ENCODE results near the gene ABHD12B. TPM values are rescaled to one million over a fixed set of nuclear protein-coding genes. Genes with fewer than 3 reads are reported as not detected.

Gene ABHD12B
- total and polyA plus RNA-seq, 2 of the 13 experiments (the other 11 are each of a cell fraction or from before 2014, with no cell fraction given), result not detected

DNA sequence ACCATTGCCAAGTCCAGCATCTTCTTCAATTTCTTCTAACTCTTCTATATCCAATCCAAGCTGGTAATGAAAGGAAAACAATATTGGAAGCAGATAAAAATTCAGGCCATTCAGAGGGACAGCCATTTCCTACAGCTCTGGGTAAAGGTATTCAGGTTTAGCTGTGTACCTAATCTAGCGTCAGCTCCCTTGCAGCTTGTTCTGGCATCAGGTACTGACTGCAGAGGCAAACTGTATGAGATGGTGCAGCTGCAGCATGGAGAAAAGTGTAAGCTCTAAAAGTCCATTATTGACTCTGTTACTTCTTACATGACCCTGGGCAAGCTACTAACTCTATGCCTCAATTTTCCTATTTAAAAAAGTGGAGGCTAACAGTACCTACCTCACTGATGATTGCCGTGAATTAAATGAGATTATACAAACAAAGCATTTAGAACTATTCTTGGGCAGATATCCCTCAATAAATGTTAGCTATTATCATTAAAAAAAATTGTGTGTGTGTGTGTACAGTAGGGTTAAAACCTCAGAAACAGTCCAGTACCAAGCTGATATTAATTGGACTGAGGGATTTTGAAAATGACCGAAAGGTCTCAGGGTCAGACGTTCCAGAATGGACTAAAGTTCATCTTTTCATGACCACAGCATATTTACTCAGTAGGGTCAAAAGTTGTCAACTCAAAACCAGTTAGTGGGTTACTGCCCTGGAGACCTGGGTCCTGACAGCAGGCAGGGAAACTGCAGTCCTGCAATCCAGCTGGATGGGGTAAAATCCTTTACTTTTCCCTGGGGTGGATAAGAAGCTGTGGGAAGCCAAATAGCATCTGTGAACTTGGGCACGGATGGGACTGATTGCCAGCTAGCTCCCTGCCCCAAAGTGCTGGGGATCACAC, 63.5 kb downstream of the ABHD12B start (continued):
- TF ChIP-seq ZNF362 (CRISPR knock-in tag; IDR thresholded peaks at IDR 0.05; ENCODE audit: borderline replicate concordance), result peak; percentile 44; the same call in 1 of the 2 replicates
- TF ChIP-seq ZNF24 (IDR thresholded peaks at IDR 0.05), result no peak
- TF ChIP-seq HDAC1 (CRISPR knock-in tag; IDR thresholded peaks at IDR 0.05), result peak; percentile 75
- TF ChIP-seq MAX (IDR thresholded peaks at IDR 0.05), result 0 out of 2 replicates have a peak, but pooled peaks have one; percentile 31
- TF ChIP-seq PRMT3 (CRISPR knock-in tag; IDR thresholded peaks at IDR 0.05; ENCODE audit: borderline replicate concordance, low read depth), result no peak
- no peak for TF ChIP-seq DMAP1 (CRISPR knock-in tag; IDR thresholded peaks at IDR 0.05)
- TF ChIP-seq, protein P1, sequence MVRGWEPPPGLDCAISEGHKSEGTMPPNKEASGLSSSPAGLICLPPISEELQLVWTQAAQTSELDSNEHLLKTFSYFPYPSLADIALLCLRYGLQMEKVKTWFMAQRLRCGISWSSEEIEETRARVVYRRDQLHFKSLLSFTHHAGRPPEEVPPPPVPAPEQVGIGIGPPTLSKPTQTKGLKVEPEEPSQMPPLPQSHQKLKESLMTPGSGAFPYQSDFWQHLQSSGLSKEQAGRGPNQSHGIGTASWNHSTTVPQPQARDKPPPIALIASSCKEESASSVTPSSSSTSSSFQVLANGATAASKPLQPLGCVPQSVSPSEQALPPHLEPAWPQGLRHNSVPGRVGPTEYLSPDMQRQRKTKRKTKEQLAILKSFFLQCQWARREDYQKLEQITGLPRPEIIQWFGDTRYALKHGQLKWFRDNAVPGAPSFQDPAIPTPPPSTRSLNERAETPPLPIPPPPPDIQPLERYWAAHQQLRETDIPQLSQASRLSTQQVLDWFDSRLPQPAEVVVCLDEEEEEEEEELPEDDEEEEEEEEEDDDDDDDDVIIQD (CRISPR knock-in tag; IDR thresholded peaks at IDR 0.05; ENCODE audit: low read depth), result peak; percentile 92
- TF ChIP-seq MZF1 (CRISPR knock-in tag; IDR thresholded peaks at IDR 0.05; ENCODE audit: borderline replicate concordance), result no peak
- peak; percentile 87; the same call in 1 of the 2 replicates for TF ChIP-seq ZSCAN29 (CRISPR knock-in tag; conservative IDR thresholded peaks at IDR 0.05)
- no peak for TF ChIP-seq CENPX (CRISPR knock-in tag; IDR thresholded peaks at IDR 0.05)
- TF ChIP-seq, protein P2, sequence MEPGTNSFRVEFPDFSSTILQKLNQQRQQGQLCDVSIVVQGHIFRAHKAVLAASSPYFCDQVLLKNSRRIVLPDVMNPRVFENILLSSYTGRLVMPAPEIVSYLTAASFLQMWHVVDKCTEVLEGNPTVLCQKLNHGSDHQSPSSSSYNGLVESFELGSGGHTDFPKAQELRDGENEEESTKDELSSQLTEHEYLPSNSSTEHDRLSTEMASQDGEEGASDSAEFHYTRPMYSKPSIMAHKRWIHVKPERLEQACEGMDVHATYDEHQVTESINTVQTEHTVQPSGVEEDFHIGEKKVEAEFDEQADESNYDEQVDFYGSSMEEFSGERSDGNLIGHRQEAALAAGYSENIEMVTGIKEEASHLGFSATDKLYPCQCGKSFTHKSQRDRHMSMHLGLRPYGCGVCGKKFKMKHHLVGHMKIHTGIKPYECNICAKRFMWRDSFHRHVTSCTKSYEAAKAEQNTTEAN (CRISPR knock-in tag; conservative IDR thresholded peaks at IDR 0.05), result peak; percentile 53; the same call in 1 of the 2 replicates
- TF ChIP-seq NR2C2 (CRISPR knock-in tag; IDR thresholded peaks at IDR 0.05; ENCODE audit: borderline replicate concordance), result peak; percentile 89
- no peak for TF ChIP-seq E2F5 (CRISPR knock-in tag; conservative IDR thresholded peaks at IDR 0.05)
- TF ChIP-seq ETV5 (CRISPR knock-in tag; IDR thresholded peaks at IDR 0.05; ENCODE audit: borderline replicate concordance), result no peak; the same call in 1 of the 2 replicates
- peak; percentile 69; the same call in 1 of the 2 replicates for TF ChIP-seq MEF2D (CRISPR knock-in tag; IDR thresholded peaks at IDR 0.05)
- peak; percentile 49; the same call in 1 of the 2 replicates for TF ChIP-seq ZNF788 (CRISPR knock-in tag; IDR thresholded peaks at IDR 0.05; ENCODE audit: borderline replicate concordance)
- peak; percentile 49; the same call in 1 of the 2 replicates for TF ChIP-seq ZNF747 (CRISPR knock-in tag; IDR thresholded peaks at IDR 0.05; ENCODE audit: borderline replicate concordance)
- TF ChIP-seq SOX5 (CRISPR knock-in tag; IDR thresholded peaks at IDR 0.05; ENCODE audit: borderline replicate concordance), result peak; percentile 71; the same call in 1 of the 2 replicates
- TF ChIP-seq LCORL (IDR thresholded peaks at IDR 0.05), result peak; percentile 52; the same call in 1 of the 2 replicates
- TF ChIP-seq LCORL (CRISPR knock-in tag; IDR thresholded peaks at IDR 0.05), result peak; percentile 94
- TF ChIP-seq ZFP82 (CRISPR knock-in tag; IDR thresholded peaks at IDR 0.05; ENCODE audit: borderline replicate concordance), result no peak
- no peak for TF ChIP-seq ZBTB8A (CRISPR knock-in tag; IDR thresholded peaks at IDR 0.05; ENCODE audit: borderline replicate concordance, low read depth)
